Central memory CD8-positive, alpha-beta T cell (primary cell): Measurements from ENCODE around the gene ARHGEF7.

Source experiments
- ATAC-seq: fragments of 150-1000 bp; cut with Tn5 transposase; replicated peaks from 2 replicates; pipeline ENCODE4 v1.10.0; 2022; ENCODE audit warnings: mild to moderate bottlenecking, moderate FRiP score, moderate number of reproducible peaks; ENCODE audit not compliant: poor library complexity, severe bottlenecking; ENCODE audit errors: extremely low read depth
- DNase-seq, 2 donors: peaks; one replicate each; pipeline ENCODE4 v3.0.0; 2021; ENCODE audit warnings: low spot score in 2 of 2
- H3K27ac Mint-ChIP-seq: one replicate; pipeline ENCODE4 v1.8.0; 2022; ENCODE audit warnings: low read depth, mild to moderate bottlenecking, moderate library complexity, mixed read lengths
- H3K27me3 Mint-ChIP-seq: one replicate; pipeline ENCODE4 v1.8.0; 2022; ENCODE audit warnings: mixed read lengths
- H3K36me3 Mint-ChIP-seq: one replicate; pipeline ENCODE4 v1.8.0; 2022; ENCODE audit warnings: mild to moderate bottlenecking, moderate library complexity, mixed read lengths; ENCODE audit not compliant: insufficient read depth
- H3K4me1 Mint-ChIP-seq: one replicate; pipeline ENCODE4 v1.8.0; 2022; ENCODE audit warnings: mixed read lengths
- H3K4me3 Mint-ChIP-seq: one replicate; pipeline ENCODE4 v1.8.0; 2022; ENCODE audit warnings: mild to moderate bottlenecking, moderate library complexity, mixed read lengths
- H3K9me3 Mint-ChIP-seq: one replicate; pipeline ENCODE4 v1.8.0; 2022; ENCODE audit warnings: mixed read lengths

ARHGEF7 gene

DNA sequence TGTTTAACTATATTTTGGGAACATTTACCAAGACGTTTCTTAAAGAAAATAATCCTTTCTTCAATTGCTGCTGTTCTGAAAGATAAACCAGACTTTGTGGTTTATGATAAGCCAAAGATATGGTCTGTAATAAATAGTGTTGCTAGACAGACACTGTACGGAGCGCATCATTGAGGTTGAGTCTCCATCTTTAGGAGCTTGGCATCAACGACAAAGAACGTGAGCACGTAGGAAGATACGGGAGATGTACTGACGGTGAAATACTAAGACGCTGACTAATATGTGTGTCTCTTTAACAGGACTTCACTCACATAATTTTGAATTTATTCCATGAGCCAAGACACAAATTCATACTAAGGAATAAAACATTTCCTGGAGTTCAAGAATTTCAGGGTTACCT is 221.6 kb downstream of the ARHGEF7 start:
- peaks cover 21% of the 10 kb centered on the region for H3K27me3 Mint-ChIP-seq
- H3K27ac Mint-ChIP-seq: no peak overlapping the region
- no peaks in the 10 kb centered on the region for H3K4me1 Mint-ChIP-seq
- no peaks in the 10 kb centered on the region for H3K9me3 Mint-ChIP-seq
- DNase-seq (no peak), ATAC-seq (no peak)
- peaks cover 3% of the 10 kb centered on the region for H3K36me3 Mint-ChIP-seq
- no peak overlapping the region for H3K4me3 Mint-ChIP-seq

- Mint-ChIP-seq H3K27ac (no peak overlapping the region), H3K27me3 (peaks cover 21% of the 10 kb centered on the region), H3K36me3 (peaks cover 3% of the 10 kb centered on the region), H3K4me3 (no peak overlapping the region), H3K9me3 (no peaks in the 10 kb centered on the region), H3K4me1 (no peaks in the 10 kb centered on the region)
- ATAC-seq (no peak), DNase-seq (no peak)
These were observed 222.1 kb downstream of the ARHGEF7 start for GRCh38 chr13:111337206-111337605.

GRCh38 chr13:111337741-111338140 is 222.6 kb downstream of the ARHGEF7 start:
- Mint-ChIP-seq H3K9me3 (no peaks in the 10 kb centered on the region), H3K4me3 (no peak overlapping the region), H3K36me3 (peaks cover 3% of the 10 kb centered on the region), H3K27me3 (peaks cover 21% of the 10 kb centered on the region), H3K27ac (no peak overlapping the region), H3K4me1 (no peaks in the 10 kb centered on the region)
- ATAC-seq (no peak), DNase-seq (no peak)

DNA sequence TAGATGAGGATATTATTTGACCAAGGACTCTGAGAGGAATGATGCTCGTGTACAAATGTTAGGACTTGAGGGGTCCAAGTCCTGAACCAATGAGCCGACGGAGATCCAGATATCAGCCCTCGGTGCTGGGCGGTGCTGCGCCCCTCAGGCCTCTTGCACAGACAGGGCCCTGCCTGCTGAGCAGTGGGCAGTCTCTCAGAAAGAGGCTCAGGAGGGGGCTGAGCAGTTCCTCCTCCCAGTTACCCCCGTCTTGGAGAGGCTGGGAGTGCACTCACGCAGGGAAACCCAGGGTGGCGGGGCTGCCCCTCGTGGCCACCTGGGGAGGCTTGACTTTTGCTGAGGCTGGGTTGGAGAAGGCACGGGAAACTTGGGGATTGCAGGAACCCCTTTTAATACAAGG is 223.7 kb downstream of the ARHGEF7 start:
- H3K27me3 Mint-ChIP-seq: peaks cover 12% of the 10 kb centered on the region
- no peak overlapping the region for H3K4me3 Mint-ChIP-seq
- DNase-seq (no peak), ATAC-seq (no peak)
- H3K9me3 Mint-ChIP-seq: no peaks in the 10 kb centered on the region
- no peaks in the 10 kb centered on the region for H3K4me1 Mint-ChIP-seq
- H3K36me3 Mint-ChIP-seq: peaks cover 3% of the 10 kb centered on the region
- no peak overlapping the region for H3K27ac Mint-ChIP-seq

DNA sequence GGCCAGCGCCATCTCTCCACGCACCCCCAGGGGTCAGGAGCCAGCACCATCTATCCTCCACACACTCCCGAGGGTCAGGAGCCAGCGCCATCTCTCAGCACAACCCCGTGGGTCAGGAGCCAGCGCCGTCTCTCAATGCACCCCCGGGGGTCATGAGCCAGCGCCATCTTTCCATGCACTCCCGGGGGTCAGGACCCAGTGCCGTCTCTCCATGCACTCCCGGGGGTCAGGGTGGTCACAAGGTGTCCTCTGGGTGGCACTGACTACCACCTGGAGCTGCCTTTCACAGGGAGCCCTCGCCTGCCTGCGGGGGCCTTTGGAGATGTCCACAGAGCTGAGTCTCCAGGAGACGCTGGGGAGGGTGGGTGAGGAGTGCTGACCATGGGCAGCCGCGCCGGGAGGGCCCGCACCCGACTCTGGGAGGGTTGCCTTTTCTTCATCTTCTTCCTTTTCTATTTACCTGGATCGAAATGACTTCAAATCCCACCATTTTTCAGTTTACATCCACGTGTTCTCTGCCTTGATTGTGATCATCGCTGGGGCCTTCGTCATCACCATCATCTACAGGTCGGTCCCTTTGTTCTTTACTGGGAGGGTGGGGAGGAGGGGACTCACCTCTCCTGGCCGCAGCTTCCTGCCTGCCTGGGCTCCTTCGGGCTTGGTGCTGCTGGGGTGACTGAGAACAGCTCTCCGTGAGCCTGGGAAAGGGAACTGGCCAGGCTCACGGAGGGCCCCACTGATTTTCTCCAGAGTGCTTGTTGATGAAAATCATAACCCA is 224.4 kb downstream of the ARHGEF7 start:
- no peak overlapping the region for H3K4me3 Mint-ChIP-seq
- no peaks in the 10 kb centered on the region for H3K9me3 Mint-ChIP-seq
- H3K36me3 Mint-ChIP-seq: peaks cover 3% of the 10 kb centered on the region
- ATAC-seq (no peak), DNase-seq (peak in 1 of 2 donors; percentile 8)
- H3K27ac Mint-ChIP-seq: no peak overlapping the region
- H3K4me1 Mint-ChIP-seq: no peaks in the 10 kb centered on the region
- peaks cover 12% of the 10 kb centered on the region for H3K27me3 Mint-ChIP-seq

DNA sequence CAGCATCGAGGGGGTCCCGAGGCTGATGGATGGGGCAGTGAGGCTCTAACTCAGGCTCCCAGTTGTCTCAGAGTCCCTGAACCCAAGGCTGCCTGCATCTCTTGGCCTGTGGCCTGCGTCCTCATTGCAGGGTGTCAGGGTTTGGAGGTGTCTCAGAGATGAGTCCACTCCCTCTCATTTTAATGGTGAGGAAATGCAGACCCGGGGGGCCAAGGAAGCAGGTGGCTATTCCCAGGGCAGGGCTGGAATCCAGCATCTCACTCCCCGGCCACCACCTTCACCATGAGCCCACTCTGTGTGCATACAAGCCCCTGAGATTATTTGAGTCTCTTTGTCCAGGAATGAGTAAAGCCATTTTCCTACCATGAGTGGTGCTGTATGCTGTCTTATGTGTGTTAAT is 226.8 kb downstream of the ARHGEF7 start:
- no peaks in the 10 kb centered on the region for H3K9me3 Mint-ChIP-seq
- no peak for DNase-seq
- H3K4me1 Mint-ChIP-seq: no peaks in the 10 kb centered on the region
- no peaks in the 10 kb centered on the region for H3K27me3 Mint-ChIP-seq
- H3K36me3 Mint-ChIP-seq: peaks cover 2% of the 10 kb centered on the region
- H3K4me3 Mint-ChIP-seq: no peak overlapping the region
- ATAC-seq: no peak
- no peak overlapping the region for H3K27ac Mint-ChIP-seq

DNA sequence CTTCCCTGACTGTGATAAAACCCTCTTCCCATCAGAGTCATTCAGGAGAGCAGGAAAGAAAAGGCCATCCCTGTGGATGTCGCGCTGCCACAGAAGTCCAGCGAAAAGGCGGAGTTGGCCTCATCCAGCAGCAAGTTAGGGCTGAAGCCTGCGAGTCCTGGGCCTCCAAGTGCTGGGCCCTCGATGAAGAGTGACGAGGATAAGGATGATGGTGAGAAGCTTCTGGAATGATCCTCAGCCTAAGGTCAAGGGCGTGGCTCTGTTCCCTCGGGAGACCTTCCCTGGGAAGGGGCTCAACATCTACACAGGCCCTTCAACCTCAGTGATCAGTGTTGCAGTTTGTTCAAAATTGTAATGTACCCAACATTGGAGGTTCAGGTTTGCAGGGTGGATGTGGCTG is 227.6 kb downstream of the ARHGEF7 start:
- no peak for DNase-seq
- H3K9me3 Mint-ChIP-seq: no peaks in the 10 kb centered on the region
- no peaks in the 10 kb centered on the region for H3K27me3 Mint-ChIP-seq
- no peak overlapping the region for H3K27ac Mint-ChIP-seq
- no peaks in the 10 kb centered on the region for H3K4me1 Mint-ChIP-seq
- no peak for ATAC-seq
- H3K4me3 Mint-ChIP-seq: no peak overlapping the region
- peaks cover 1% of the 10 kb centered on the region for H3K36me3 Mint-ChIP-seq

DNA sequence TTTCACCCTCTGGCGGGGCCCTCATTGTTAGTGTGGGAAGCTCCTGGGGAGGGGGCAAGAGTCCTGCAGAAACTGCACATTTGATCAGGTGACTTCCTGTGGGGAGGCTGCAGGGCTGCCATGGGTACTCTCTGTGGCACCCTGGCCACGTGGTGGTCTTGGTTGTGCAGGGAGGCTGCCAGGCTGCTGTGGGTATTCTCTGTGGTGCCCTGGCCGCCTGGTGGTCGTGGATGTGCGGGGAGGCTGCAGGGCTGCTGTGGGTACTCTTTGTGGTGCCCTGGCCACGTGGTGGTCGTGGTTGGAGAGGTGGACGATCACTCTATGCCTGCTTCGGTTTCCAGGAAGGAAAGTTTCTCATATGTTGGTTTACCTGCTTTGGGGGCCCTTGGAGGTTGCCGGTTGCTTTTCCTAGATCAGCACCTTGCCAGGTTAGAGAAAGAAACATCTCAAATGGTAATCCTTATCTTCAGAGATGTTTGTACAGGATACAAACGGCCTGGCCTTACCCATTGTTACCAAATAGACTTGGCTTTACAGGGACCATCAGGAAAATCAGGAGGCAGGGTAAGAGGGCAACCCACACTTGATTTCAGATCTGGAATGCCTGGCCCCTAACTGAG is 228.2 kb downstream of the ARHGEF7 start:
- Mint-ChIP-seq H3K27ac (no peak overlapping the region), H3K4me3 (no peak overlapping the region), H3K27me3 (no peaks in the 10 kb centered on the region), H3K9me3 (no peaks in the 10 kb centered on the region), H3K36me3 (peaks cover 1% of the 10 kb centered on the region), H3K4me1 (no peaks in the 10 kb centered on the region)
- no peak for ATAC-seq
- no peak for DNase-seq

GRCh38 chr13:111344471-111345191 is 229.5 kb downstream of the ARHGEF7 start:
- Mint-ChIP-seq H3K27me3 (no peaks in the 10 kb centered on the region), H3K4me1 (no peaks in the 10 kb centered on the region), H3K4me3 (no peak overlapping the region), H3K9me3 (no peaks in the 10 kb centered on the region), H3K27ac (no peak overlapping the region), H3K36me3 (no peaks in the 10 kb centered on the region)
- ATAC-seq (no peak), DNase-seq (no peak)

GRCh38 chr13:111345682-111346081 is 230.6 kb downstream of the ARHGEF7 start:
- Mint-ChIP-seq H3K4me3 (no peak overlapping the region), H3K9me3 (no peaks in the 10 kb centered on the region), H3K4me1 (no peaks in the 10 kb centered on the region), H3K27ac (no peak overlapping the region), H3K27me3 (no peaks in the 10 kb centered on the region), H3K36me3 (no peaks in the 10 kb centered on the region)
- DNase-seq (no peak), ATAC-seq (no peak)

DNA sequence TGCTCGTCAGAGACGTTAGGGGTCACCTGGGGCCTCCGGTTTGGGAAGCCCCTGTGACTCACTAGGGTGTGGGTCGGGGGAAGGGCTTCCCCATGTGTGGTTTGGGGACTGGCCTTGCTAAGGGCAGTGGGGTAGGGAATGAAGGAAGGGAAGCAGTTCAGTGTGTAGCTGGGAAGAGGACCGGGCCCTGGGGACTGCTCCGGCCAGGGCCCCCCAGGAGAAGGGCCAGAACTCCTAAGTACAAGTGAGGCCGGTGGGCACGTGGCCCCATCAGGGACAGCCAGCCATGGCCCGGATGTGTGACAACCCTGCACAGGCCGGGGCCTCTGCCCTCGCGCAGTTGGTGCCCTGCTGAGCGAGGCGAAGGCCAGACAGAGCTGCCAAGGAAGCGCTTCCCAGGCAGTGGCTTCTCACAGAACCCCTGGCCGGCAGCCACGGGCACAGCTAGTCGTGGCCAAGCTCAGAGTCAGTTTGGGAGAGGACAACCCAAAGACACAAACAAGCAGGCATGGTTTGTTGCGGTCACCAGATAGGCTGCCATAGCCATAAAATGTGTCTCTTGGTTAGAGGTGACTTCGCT is 231.1 kb downstream of the ARHGEF7 start:
- Mint-ChIP-seq H3K27ac (no peak overlapping the region), H3K4me1 (no peaks in the 10 kb centered on the region), H3K4me3 (no peak overlapping the region), H3K9me3 (no peaks in the 10 kb centered on the region), H3K36me3 (no peaks in the 10 kb centered on the region), H3K27me3 (no peaks in the 10 kb centered on the region)
- DNase-seq: no peak
- ATAC-seq: no peak

DNA sequence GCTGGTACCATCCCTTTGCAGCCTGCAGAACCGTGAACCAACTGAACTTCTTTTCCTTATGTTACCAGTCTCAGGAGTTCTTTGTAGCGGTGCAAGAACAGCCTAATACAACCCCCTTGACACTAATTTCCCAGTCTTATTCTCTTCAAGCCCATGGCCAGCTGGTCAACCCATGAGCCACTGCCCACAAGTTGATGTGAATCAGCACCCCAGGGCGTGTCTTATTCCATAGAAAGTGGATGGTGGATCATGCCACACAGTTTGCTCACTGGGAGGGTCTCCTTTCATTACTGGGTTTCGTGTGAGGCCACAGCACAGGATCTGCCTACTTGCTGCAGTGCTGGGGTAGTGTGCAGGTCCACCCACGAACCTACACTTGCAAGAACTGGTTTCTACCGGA is 232.3 kb downstream of the ARHGEF7 start:
- DNase-seq: no peak
- no peaks in the 10 kb centered on the region for H3K36me3 Mint-ChIP-seq
- H3K9me3 Mint-ChIP-seq: no peaks in the 10 kb centered on the region
- peaks cover 12% of the 10 kb centered on the region for H3K27me3 Mint-ChIP-seq
- H3K4me1 Mint-ChIP-seq: no peaks in the 10 kb centered on the region
- ATAC-seq: no peak
- H3K27ac Mint-ChIP-seq: no peak overlapping the region
- no peak overlapping the region for H3K4me3 Mint-ChIP-seq
